ENCODE data around the gene LRRN3. TPM values are rescaled to one million over a fixed set of nuclear protein-coding genes. Genes with fewer than 3 reads are reported as not detected.

Gene LRRN3
- total and polyA plus RNA-seq, 2 of the 8 experiments (the other 6 are each of a cell fraction or from before 2014, with no cell fraction given), result 0.20 to 0.32 TPM

- no peak for TF ChIP-seq CHD7 (IDR thresholded peaks at IDR 0.05; ENCODE audit: insufficient replicate concordance, low read length)
- TF ChIP-seq SIX5 (IDR thresholded peaks at IDR 0.05; ENCODE audit: low read depth, low read length), result no peak
- TF ChIP-seq POU5F1 (IDR thresholded peaks at IDR 0.05; ENCODE audit: low read depth, low read length), result no peak
- no peak for TF ChIP-seq EZH2 (IDR thresholded peaks at IDR 0.05; ENCODE audit: low read depth, low read length, severe bottlenecking)
- no peak for TF ChIP-seq ZNF274 (IDR thresholded peaks at IDR 0.05; ENCODE audit: borderline replicate concordance, extremely low read depth, low read length)
- no peak for TF ChIP-seq NANOG (IDR thresholded peaks at IDR 0.05; ENCODE audit: insufficient read depth, low read depth, low read length, poor library complexity, severe bottlenecking)
- no peak for TF ChIP-seq HDAC2 (IDR thresholded peaks at IDR 0.05; ENCODE audit: borderline replicate concordance in 1 of 2, low read depth in 2 of 2, low read length in 2 of 2)
- no peak for TF ChIP-seq SUZ12 (IDR thresholded peaks at IDR 0.05; ENCODE audit: low read length)
- TF ChIP-seq USF2 (IDR thresholded peaks at IDR 0.05; ENCODE audit: low read length), result no peak
These were observed 15.4 kb upstream of the LRRN3 start (continued) for GRCh38 chr7:111075498-111075897.

Measured in H1 (cell line).